Suprapubic skin (tissue), 4 donors: Measurements from ENCODE around the gene FEM1C. TPM values are rescaled to one million over a fixed set of nuclear protein-coding genes. Genes with fewer than 3 reads are reported as not detected.

Experiments used
- DNase-seq, 2 donors: peaks; one replicate each; pipeline ENCODE4 v3.0.0-alpha.2; 2019; ENCODE audit warnings: low spot score in 2 of 2
- H3K27ac ChIP-seq: fragments of 200-600 bp; sonication (generic); one replicate; pipeline ENCODE4 v1.5.1; 2019
- H3K27me3 ChIP-seq: fragments of 200-600 bp; sonication (generic); one replicate; pipeline ENCODE4 v1.5.1; 2019
- H3K36me3 ChIP-seq: fragments of 200-600 bp; sonication (generic); one replicate; pipeline ENCODE4 v1.5.1; 2019
- H3K4me1 ChIP-seq: fragments of 200-600 bp; sonication (generic); one replicate; pipeline ENCODE4 v1.5.1; 2019
- H3K4me3 ChIP-seq: fragments of 200-600 bp; sonication (generic); one replicate; pipeline ENCODE4 v1.5.1; 2019; ENCODE audit warnings: mild to moderate bottlenecking
- H3K9me3 ChIP-seq: fragments of 200-600 bp; sonication (generic); one replicate; pipeline ENCODE4 v1.5.1; 2019
- CTCF ChIP-seq, 2 donors: fragments of 200-600 bp in 1 of 2; fragments of 450-650 bp in 1 of 2; sonication (generic) in 1 of 2; IDR thresholded peaks; one replicate each; pipeline ENCODE4 v1.5.1; 2016 to 2019; ENCODE audit warnings: antibody characterized with exemption in 2 of 2, mild to moderate bottlenecking in 1 of 2, moderate library complexity in 1 of 2
- EP300 ChIP-seq: sonication (generic); formaldehyde crosslinking; IDR thresholded peaks from one replicate; pipeline ENCODE4 v1.6.1; 2017; ENCODE audit warnings: antibody characterized with exemption
- POLR2A ChIP-seq, 2 donors: fragments of 450-650 bp; IDR thresholded peaks; one replicate each; pipeline ENCODE4 v1.6.1; 2017; ENCODE audit warnings: antibody characterized with exemption in 2 of 2, mild to moderate bottlenecking in 2 of 2, moderate library complexity in 2 of 2
- POLR2AphosphoS5 ChIP-seq, 3 donors: sonication (generic); formaldehyde crosslinking; IDR thresholded peaks; one replicate each; pipeline ENCODE4 v1.6.1; 2017; ENCODE audit warnings: antibody characterized with exemption in 3 of 3
- WGBS: methylation state at CpG from one replicate; pipeline ENCODE4 v1.1.5; 2018; 5-methylcytosine and 5-hydroxymethylcytosine counted together
- total RNA-seq, 4 donors: library from RNA; depleted of rRNA; stranded (reverse); fragments of >200 nt; gene quantifications; one replicate each; pipeline ENCODE4 v1.1.0, GENCODE V29; 2016

FEM1C gene
- total RNA-seq, 4 donors from 2014 or later: 15.4 to 17.8 (median 16.5) TPM

- TF ChIP-seq CTCF (IDR thresholded peaks at IDR 0.05) (no peak), POLR2A (IDR thresholded peaks at IDR 0.05) (no peak), POLR2AphosphoS5 (IDR thresholded peaks at IDR 0.05) (no peak), EP300 (peak; percentile 93)
- DNase-seq: no peak
- no peak overlapping the region for H3K4me3 ChIP-seq
- no peaks in the 10 kb centered on the region for H3K36me3 ChIP-seq
- H3K27ac ChIP-seq: peak overlapping the region; percentile 28
- H3K27me3 ChIP-seq: no peaks in the 10 kb centered on the region
- H3K9me3 ChIP-seq: no peaks in the 10 kb centered on the region
- no peaks in the 10 kb centered on the region for H3K4me1 ChIP-seq
- 71% methylated on average over 4 of the region's 4 CpGs for WGBS
Measured at GRCh38 chr5:115558388-115558956, 13.9 kb upstream of the FEM1C start.

GRCh38 chr5:115557667-115558387 lies 13.3 kb upstream of the FEM1C start:
- H3K27ac ChIP-seq: peak overlapping the region; percentile 28
- no peak for DNase-seq

GRCh38 chr5:115556276-115556675 lies 11.7 kb upstream of the FEM1C start:
- Histone ChIP-seq H3K4me3 (no peak overlapping the region), H3K27ac (no peak overlapping the region), H3K9me3 (no peaks in the 10 kb centered on the region), H3K36me3 (no peaks in the 10 kb centered on the region), H3K4me1 (no peaks in the 10 kb centered on the region), H3K27me3 (no peaks in the 10 kb centered on the region)
- DNase-seq: no peak
- 91% methylated on average over 2 of the region's 2 CpGs for WGBS
- TF ChIP-seq CTCF (IDR thresholded peaks at IDR 0.05): no peak
- TF ChIP-seq EP300: no peak
- TF ChIP-seq POLR2A (IDR thresholded peaks at IDR 0.05): no peak
- TF ChIP-seq POLR2AphosphoS5 (IDR thresholded peaks at IDR 0.05): no peak

More at GRCh38 chr5:115557667-115558387, 13.3 kb upstream of the FEM1C start:
- no peak for TF ChIP-seq CTCF (IDR thresholded peaks at IDR 0.05)
- TF ChIP-seq POLR2A (IDR thresholded peaks at IDR 0.05): no peak
- no peak for TF ChIP-seq EP300
- no peak for TF ChIP-seq POLR2AphosphoS5 (IDR thresholded peaks at IDR 0.05)
- no peaks in the 10 kb centered on the region for H3K36me3 ChIP-seq
- H3K9me3 ChIP-seq: no peaks in the 10 kb centered on the region
- WGBS: 63% methylated on average over 3 of the region's 3 CpGs
- no peaks in the 10 kb centered on the region for H3K27me3 ChIP-seq
- H3K4me3 ChIP-seq: no peak overlapping the region
- no peaks in the 10 kb centered on the region for H3K4me1 ChIP-seq

- WGBS: 89% methylated on average over 4 of the region's 4 CpGs
- Histone ChIP-seq H3K27me3 (no peaks in the 10 kb centered on the region), H3K9me3 (no peaks in the 10 kb centered on the region), H3K4me3 (no peak overlapping the region), H3K27ac (no peak overlapping the region), H3K36me3 (no peaks in the 10 kb centered on the region), H3K4me1 (no peaks in the 10 kb centered on the region)
- DNase-seq: no peak
- TF ChIP-seq POLR2A (IDR thresholded peaks at IDR 0.05): no peak
- TF ChIP-seq CTCF (IDR thresholded peaks at IDR 0.05): no peak
- TF ChIP-seq POLR2AphosphoS5 (IDR thresholded peaks at IDR 0.05): no peak
- TF ChIP-seq EP300: no peak
Measured at GRCh38 chr5:115555084-115555633, 10.6 kb upstream of the FEM1C start.

GRCh38 chr5:115553082-115553481 lies 8.5 kb upstream of the FEM1C start:
- H3K4me3 ChIP-seq: no peak overlapping the region
- DNase-seq: no peak
- WGBS: 89% methylated on average over 4 of the region's 4 CpGs
- H3K27me3 ChIP-seq: no peaks in the 10 kb centered on the region
- H3K27ac ChIP-seq: no peak overlapping the region
- TF ChIP-seq POLR2A (IDR thresholded peaks at IDR 0.05) (no peak), CTCF (IDR thresholded peaks at IDR 0.05) (no peak), EP300 (no peak), POLR2AphosphoS5 (IDR thresholded peaks at IDR 0.05) (no peak)
- H3K4me1 ChIP-seq: no peaks in the 10 kb centered on the region
- H3K9me3 ChIP-seq: no peaks in the 10 kb centered on the region
- H3K36me3 ChIP-seq: no peaks in the 10 kb centered on the region
